Activated naive CD4-positive, alpha-beta T cell treated with anti-CD3 and anti-CD28 coated beads, Interleukin-2, amount 50 U/mL, for 16 hours (primary cell): ENCODE measurements around the gene WNT16.

ENCODE experiments used
- DNase-seq: peaks from one replicate; pipeline ENCODE4 v3.0.0-alpha.2; 2020

WNT16 gene

DNA sequence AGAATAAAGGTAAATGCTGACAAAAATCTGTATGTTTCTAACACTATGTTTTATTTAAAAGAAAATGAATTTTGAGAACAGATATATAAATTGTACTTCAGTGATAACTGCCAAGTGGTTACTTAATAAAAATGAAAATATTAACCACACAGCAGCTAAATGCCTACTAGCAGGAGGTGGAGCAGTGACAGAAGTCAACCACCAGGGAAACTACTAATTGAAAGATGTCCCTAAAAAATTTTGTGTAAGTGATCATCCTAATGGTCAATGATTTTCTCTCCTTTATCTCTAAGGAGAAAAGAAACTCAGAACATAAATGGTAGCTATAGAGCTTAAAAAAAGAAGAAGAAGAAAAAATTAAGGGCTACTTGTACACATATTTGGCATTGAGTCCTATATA is 22.9 kb downstream of the WNT16 start:
- no peak for DNase-seq

- DNase-seq: no peak
Observed at GRCh38 chr7:121352323-121352722, 23.5 kb downstream of the WNT16 start.

DNA sequence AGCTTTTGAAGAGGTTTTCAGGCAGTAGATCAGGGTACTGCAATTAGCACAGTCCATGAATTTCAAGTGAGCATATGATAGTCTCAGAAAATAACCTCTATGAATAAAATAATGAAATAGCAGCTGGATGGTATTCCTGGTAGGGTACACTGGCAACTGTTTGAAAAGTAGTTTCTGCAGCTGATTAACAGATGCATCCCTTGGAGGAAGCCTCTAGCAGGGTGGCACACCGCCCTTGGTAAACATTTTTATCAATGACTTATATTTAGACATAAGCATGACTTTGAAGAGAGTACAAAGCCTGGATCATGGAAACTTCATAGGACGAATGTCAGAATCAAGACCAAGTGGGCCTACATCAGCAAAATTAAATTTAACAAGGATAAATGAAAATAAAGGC is 26.8 kb downstream of the WNT16 start:
- no peak for DNase-seq

DNA sequence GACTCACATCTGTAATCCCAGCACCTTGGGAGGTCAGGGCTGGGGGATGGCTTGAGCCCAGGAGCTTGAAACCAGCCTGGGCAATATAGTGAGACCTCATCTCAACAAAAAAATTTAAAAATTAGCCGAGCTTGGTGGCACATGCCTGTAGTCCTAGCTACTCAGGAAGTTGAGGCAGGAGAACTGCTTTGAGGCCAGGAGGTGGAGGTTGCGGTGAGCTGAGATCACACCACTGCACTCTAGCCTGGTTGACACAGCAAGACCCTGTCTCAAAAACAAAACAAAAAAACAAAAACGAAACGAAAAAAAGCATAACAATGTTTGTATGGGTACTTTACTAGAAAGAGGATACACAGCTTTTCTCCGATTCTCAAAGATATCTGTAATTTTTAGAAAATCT is 31.8 kb downstream of the WNT16 start:
- no peak for DNase-seq

- no peak for DNase-seq
Observed at GRCh38 chr7:121366852-121367431, 38.1 kb downstream of the WNT16 start.

DNA sequence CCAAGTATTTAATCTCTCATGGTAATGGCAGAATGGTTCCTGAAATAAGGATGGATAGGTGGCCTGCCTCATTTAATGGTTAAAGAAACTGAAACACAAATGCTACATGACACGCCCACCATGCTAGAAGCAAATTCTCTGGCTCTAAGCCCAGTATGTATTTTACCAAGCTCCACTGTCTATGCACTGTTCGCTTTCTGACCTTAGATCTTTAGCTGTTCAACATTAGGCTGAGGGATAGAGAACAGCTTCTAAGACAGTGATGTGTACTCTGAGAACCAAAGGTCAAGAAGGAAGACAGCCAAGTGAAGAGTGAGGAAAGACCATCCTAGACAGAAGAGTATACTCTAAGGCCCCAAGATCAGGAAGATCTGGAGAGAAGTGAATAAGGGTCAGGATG is 40.7 kb downstream of the WNT16 start:
- no peak for DNase-seq

- no peak for DNase-seq
Observed at GRCh38 chr7:121371367-121371766, 42.6 kb downstream of the WNT16 start.

GRCh38 chr7:121371883-121372282 is 43.1 kb downstream of the WNT16 start:
- no peak for DNase-seq

DNA sequence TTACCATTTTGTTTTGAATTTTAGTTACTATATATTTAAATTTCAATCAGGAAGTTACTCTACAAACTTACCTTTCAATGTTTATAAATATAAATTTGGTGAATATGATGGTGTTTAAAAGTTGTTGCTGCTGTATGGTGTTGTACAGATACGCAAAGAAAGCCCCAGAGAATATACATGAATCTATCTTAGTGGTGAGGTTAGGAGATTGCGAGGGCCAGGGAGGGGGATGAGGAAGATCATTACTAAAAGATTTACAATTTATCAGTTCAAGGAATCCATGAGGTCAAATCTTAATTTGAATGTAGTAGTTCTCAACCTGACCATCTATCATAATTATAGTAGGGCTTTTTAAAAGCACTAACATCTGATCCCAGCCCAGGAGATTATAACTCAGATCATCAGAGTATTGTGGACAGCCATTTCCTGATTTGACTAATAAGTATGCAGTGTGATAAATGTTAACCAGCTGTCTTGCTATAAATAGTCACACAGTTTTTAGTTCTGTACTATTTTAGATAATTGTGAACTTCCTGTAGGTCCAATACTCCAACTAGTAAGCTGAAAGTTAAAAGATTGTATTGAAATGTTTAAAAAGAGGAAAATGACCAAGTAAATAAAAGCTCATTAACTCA is 43.7 kb downstream of the WNT16 start:
- no peak for DNase-seq

DNA sequence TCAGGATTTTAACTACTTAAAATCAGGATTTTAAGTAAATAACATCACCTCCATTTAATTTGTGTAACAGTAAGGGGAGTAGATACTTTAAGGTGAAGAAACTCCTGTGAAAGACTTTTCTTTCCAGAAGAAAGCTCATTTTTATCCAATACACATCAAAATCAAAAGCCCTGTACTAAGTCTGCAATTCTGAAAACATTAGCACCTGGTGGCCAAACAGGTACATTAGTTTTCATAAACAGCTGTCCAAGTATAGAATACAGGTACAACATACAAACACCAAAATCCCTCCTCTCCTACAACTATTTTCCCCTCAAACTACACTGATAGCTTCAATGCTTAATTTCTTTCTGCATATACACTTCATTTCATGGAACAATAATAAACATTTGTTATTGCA is 44.4 kb downstream of the WNT16 start:
- DNase-seq: no peak

DNA sequence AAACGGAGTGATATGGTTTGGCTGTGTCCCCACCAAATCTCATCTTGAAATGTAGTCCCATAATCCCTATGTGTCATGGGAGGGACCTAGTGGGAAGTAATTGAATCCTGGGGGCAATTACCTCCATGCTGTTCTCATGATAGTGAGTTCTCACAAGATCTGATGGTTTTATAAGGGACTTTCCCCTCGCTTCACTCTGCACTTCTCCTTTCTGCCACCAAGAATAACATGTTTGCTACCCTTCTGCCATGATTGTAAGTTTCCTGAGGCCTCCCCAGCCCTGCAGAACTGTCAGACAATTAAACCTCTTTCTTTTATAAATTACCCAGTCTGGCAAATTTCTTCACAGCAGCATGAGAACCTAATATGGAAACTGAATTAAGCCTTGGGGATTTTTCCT is 48.2 kb downstream of the WNT16 start:
- DNase-seq: no peak

DNA sequence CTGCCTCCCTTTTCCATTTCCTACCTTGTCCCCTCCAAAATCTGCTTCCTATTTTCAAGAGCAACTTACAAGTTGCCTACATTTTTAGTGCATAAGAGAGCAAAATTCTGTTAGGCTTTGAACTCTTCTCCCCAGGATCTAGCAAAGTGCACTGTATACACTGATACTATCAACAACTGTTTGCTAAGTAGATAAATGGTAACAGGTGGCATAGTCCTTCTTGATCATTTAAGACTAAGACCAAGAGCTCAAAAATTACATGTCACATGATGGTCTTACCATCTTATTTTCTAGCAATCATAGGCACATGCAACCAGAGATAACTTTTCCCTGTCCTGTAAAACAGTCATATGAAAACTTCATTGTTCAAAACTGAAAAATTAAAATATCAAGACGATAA is 51.1 kb downstream of the WNT16 start:
- DNase-seq: no peak

DNA sequence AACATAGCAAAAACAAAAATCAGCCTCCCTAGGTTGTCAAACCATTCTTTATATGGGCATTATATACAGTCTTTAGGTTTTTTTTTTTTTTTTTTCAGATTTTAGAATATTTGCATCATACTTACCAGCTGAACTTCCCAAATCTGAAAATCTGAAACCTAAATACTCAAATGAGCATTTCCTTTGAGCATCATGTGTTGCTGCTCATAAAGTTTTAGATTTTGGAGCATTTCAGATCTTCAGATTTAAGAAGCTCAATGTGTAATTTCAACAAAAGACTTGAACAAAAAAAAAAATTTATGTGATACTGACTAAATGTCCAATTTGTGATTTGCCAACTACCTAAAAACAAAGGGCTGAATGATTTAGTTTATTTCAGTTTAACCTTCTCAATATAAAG is 53.7 kb downstream of the WNT16 start:
- DNase-seq: no peak

- DNase-seq: no peak
Observed at GRCh38 chr7:121383235-121383910, 54.6 kb downstream of the WNT16 start.

DNA sequence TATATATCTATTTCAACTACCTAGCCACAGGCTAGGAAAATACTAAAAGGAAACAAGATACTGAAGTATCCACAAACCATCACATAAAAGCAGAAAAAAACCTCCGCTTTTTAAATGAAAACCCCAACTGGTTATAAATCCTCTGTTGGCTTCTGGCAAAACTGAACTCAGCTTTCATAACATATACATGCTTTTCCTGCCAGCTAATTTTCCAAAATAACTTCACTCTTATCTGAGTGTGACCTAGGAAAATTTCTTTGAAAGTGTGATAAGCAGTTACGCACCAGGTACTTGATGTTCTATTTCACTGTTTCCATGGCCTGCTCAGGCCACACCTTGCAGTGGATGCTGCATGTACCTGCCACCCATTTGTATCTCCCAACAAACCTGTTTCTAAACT is 55.5 kb downstream of the WNT16 start:
- no peak for DNase-seq

GRCh38 chr7:121385056-121385799 is 56.4 kb downstream of the WNT16 start:
- DNase-seq: no peak

GRCh38 chr7:121385800-121386179 is 57.0 kb downstream of the WNT16 start:
- no peak for DNase-seq

GRCh38 chr7:121388950-121389349 is 60.1 kb downstream of the WNT16 start:
- no peak for DNase-seq

DNA sequence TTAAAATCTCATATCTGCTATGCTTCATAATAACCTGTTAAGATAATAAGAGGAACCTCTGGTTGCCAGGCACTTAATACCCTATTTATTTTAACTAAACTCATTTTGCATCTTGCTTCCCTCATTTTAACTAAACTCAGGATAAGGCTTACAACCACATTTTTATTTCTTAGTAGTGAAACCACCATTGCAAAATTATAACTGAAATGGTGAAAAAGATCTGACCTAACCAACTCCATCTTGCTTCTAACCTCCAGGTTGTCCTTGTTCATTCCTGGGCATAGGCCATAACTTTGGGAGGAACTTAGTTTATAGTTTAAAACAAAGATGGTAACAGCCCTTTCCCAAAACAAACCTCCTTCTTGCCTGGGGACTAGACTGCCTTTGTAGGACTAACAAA is 61.3 kb downstream of the WNT16 start:
- no peak for DNase-seq

GRCh38 chr7:121390617-121391016 is 61.8 kb downstream of the WNT16 start:
- no peak for DNase-seq
